Fibroblast of mammary gland (primary cell): Measurements from ENCODE around the gene TBPL1.
A peak's percentile ranks its signal among the peaks of the same experiment; 100 is the strongest.

ENCODE experiments used
- DNase-seq: peaks from one replicate; pipeline ENCODE4 v3.0.0-alpha.2; 2010; ENCODE audit warnings: low read depth
- H3K4me3 ChIP-seq: 2 replicates; pipeline ENCODE4 v1.5.1; 2011; ENCODE audit warnings: low read depth, mild to moderate bottlenecking, low read length, moderate library complexity; ENCODE audit not compliant: control insufficient read depth
- CTCF ChIP-seq: conservative IDR thresholded peaks from 2 replicates; pipeline ENCODE4 v1.5.1; 2011; ENCODE audit warnings: low read depth, low read length, inconsistent platforms; ENCODE audit not compliant: control insufficient read depth, insufficient read depth

TBPL1 gene

GRCh38 chr6:133953634-133954415 lies 801 bp downstream of the TBPL1 start:
- TF ChIP-seq CTCF = no peak
- DNase-seq = no peak
- peak overlapping the region; percentile 88 for H3K4me3 ChIP-seq

GRCh38 chr6:133954657-133955576 lies 1.9 kb downstream of the TBPL1 start:
- no peak for DNase-seq
- no peak for TF ChIP-seq CTCF
- no peak overlapping the region for H3K4me3 ChIP-seq

- no peak for DNase-seq
- no peak for TF ChIP-seq CTCF
- H3K4me3 ChIP-seq = no peak overlapping the region
Measured at GRCh38 chr6:133955582-133956415, 2.8 kb downstream of the TBPL1 start.

- DNase-seq = no peak
- H3K4me3 ChIP-seq = no peak overlapping the region
- TF ChIP-seq CTCF = no peak
Measured at GRCh38 chr6:133956416-133957049, 3.5 kb downstream of the TBPL1 start.

- no peak for TF ChIP-seq CTCF
- no peak for DNase-seq
- H3K4me3 ChIP-seq = no peak overlapping the region
Measured at GRCh38 chr6:133957227-133957626, 4.2 kb downstream of the TBPL1 start.

- no peak for DNase-seq
- no peak for TF ChIP-seq CTCF
- no peak overlapping the region for H3K4me3 ChIP-seq
Measured at GRCh38 chr6:133957780-133958242, 4.8 kb downstream of the TBPL1 start.
